NCI-H1694 treated with DMSO at 0.1 percent for 48 hours (cell line): ENCODE results near the gene CUL4A.
A peak's percentile ranks its signal among the peaks of the same experiment; 100 is the strongest.
"Not testable (repeated sequence)": the region's sequence is repeated elsewhere in the genome, so short reads cannot be mapped to it uniquely, and the experiment has no call there.

ENCODE experiments used
- DNase-seq: peaks from one replicate; lab custom pipeline; 2025; lab: John Stamatoyannopoulos, UW

Gene CUL4A

GRCh38 chr13:113209336-113209758, at the start of gene CUL4A:
Gene CUL4A, plus strand, starts transcription at chr13:113209613. Its CDS starts 15 bp downstream, at chr13:113209628.
- peak; percentile 39 for DNase-seq

GRCh38 chr13:113159701-113160100, 49.7 kb upstream of the CUL4A start:
- no peak for DNase-seq

GRCh38 chr13:113160983-113161382, 48.4 kb upstream of the CUL4A start:
- no peak for DNase-seq

GRCh38 chr13:113161433-113161832, 48.0 kb upstream of the CUL4A start:
- no peak for DNase-seq

GRCh38 chr13:113161975-113162374, 47.4 kb upstream of the CUL4A start:
- not testable (repeated sequence) for DNase-seq

GRCh38 chr13:113162783-113163685, 46.4 kb upstream of the CUL4A start:
- no peak for DNase-seq

GRCh38 chr13:113164492-113164891, 44.9 kb upstream of the CUL4A start:
- no peak for DNase-seq

GRCh38 chr13:113166266-113166665, 43.1 kb upstream of the CUL4A start:
- DNase-seq: no peak

- no peak for DNase-seq
These were observed 42.7 kb upstream of the CUL4A start for GRCh38 chr13:113166681-113167080.

GRCh38 chr13:113167155-113167554, 42.3 kb upstream of the CUL4A start:
- no peak for DNase-seq

GRCh38 chr13:113167575-113167974, 41.8 kb upstream of the CUL4A start:
- DNase-seq: no peak

- DNase-seq: no peak
These were observed 41.2 kb upstream of the CUL4A start for GRCh38 chr13:113168211-113168610.

GRCh38 chr13:113169277-113170272, 39.8 kb upstream of the CUL4A start:
- DNase-seq: no peak

GRCh38 chr13:113170511-113170910, 38.9 kb upstream of the CUL4A start:
- DNase-seq: no peak

GRCh38 chr13:113171250-113172125, 37.9 kb upstream of the CUL4A start:
- no peak for DNase-seq

- no peak for DNase-seq
These were observed 36.9 kb upstream of the CUL4A start for GRCh38 chr13:113172419-113172926.

GRCh38 chr13:113176280-113176679, 33.1 kb upstream of the CUL4A start:
- no peak for DNase-seq

- DNase-seq: no peak
These were observed 32.6 kb upstream of the CUL4A start for GRCh38 chr13:113176822-113177221.

- DNase-seq: no peak
These were observed 31.1 kb upstream of the CUL4A start for GRCh38 chr13:113178070-113178895.

GRCh38 chr13:113178896-113179167, 30.6 kb upstream of the CUL4A start:
- no peak for DNase-seq
